Measurements from ENCODE around the gene CTAG2.
"Not testable (repeated sequence)": the region's sequence is repeated elsewhere in the genome, so short reads cannot be mapped to it uniquely, and the experiment has no call there.

Gene CTAG2

GRCh38 chrX:154633661-154634060 lies 19.7 kb downstream of the CTAG2 start:
- not testable (repeated sequence) for H3K4me3 ChIP-seq (ENCODE audit: low read depth, low read length); DNase-seq (ENCODE audit: low read depth)

DNA sequence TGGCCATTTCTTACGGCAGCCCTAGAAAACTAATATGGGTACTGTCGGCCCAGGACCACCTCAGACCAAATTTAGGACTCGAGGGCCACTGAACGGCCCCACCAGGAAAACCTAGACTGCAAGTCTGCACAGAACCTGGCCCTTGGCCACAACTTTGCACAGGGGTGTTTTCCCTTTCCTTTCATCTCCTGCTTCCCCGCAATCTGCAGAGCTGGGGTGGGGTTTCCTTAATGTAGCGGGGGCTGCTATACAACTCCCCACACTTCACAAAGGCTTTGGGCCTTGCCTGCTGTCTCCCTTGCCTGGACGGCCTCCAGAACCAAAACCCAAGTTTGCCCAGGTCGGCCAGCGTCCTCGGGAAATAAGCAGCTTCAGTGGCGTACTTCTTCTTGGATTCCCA lies 22.4 kb downstream of the CTAG2 start:
- not testable (repeated sequence) for DNase-seq (ENCODE audit: low read depth); H3K4me3 ChIP-seq (ENCODE audit: low read depth, low read length)

DNA sequence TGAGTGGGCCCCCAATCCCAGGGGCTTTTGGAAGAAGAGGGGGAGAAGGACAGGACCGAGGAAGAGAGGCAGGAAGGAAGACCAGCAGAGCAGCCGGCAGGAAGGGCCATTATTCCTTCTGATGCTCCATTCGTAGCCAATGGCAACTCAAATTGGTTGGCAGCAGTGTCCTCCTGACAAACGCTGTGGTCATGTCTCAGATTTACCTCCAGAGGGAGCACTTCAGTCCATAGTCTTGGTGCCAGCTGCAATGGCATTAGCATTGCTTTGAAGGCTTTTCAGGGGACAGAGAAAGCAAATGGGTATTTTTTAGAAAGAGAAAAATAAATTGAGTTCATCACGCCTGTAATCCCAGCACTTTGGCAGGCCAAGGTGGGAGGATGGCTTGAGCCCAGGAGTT lies 24.4 kb downstream of the CTAG2 start:
- DNase-seq (ENCODE audit: low read depth) = not testable (repeated sequence)

GRCh38 chrX:154620767-154621414 lies 32.5 kb downstream of the CTAG2 start:
- DNase-seq (ENCODE audit: low read depth); H3K4me3 ChIP-seq (ENCODE audit: low read depth, low read length): not testable (repeated sequence)

More for the DNA sequence above, 24.4 kb downstream of the CTAG2 start:
- not testable (repeated sequence) for H3K4me3 ChIP-seq (ENCODE audit: low read depth, low read length)

- H3K4me3 ChIP-seq (ENCODE audit: low read depth, low read length); DNase-seq (ENCODE audit: low read depth): not testable (repeated sequence)
These were observed 34.2 kb downstream of the CTAG2 start, which contains the start of gene CTAG1B for GRCh38 chrX:154619182-154619581. Gene CTAG1B (minus strand): TSS chrX:154619282. CDS start chrX:154619218, 64 bp downstream.

DNA sequence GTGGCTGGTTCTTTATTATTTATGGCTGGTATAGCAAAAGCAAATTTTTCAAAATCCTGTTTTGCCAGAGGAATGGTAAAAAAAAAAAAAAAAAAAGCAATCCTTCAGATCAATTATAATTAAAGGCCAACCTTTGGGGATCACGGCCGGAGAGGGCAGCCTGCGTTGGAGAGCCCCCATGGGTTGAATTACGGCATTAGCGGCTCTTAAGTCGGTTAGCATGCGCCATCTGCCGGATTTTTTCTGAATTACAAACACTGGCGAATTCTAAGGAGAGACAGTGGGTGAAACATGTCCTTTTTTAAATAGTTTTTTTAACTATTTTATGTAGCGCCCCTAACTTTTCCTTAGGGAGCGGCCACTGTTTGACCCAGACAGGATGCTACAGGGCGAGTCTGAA lies 39.8 kb downstream of the CTAG2 start:
- not testable (repeated sequence) for H3K4me3 ChIP-seq (ENCODE audit: low read depth, low read length); DNase-seq (ENCODE audit: low read depth)

GRCh38 chrX:154611146-154611545 lies 42.2 kb downstream of the CTAG2 start:
- H3K4me3 ChIP-seq (ENCODE audit: low read depth, low read length); DNase-seq (ENCODE audit: low read depth): not testable (repeated sequence)

DNA sequence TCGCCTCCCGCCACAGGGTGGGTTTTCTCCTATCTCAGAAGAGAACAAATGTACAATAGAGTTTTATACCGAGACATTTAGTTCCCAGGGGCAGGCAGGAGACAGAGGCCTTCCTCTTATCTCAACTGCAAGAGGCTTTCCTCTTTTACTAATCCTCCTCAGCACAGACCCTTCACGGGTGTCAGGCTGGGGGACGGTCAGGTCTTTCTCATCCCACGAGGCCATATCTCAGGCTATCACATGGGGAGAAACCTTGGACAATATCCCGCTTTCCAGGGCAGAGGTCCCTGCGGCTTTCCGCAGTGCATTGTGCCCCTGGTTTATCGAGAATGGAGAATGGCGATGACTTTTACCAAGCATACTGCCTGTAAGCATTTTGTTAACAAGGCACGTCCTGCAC lies 44.6 kb downstream of the CTAG2 start:
- H3K4me3 ChIP-seq (ENCODE audit: low read depth, low read length) = not testable (repeated sequence)

GRCh38 chrX:154607976-154608375 lies 45.4 kb downstream of the CTAG2 start:
- H3K4me3 ChIP-seq (ENCODE audit: low read depth, low read length); DNase-seq (ENCODE audit: low read depth): not testable (repeated sequence)

More for the DNA sequence above, 44.6 kb downstream of the CTAG2 start:
- not testable (repeated sequence) for DNase-seq (ENCODE audit: low read depth)

- no peak for DNase-seq (ENCODE audit: low read depth)
- TF ChIP-seq, protein P1, sequence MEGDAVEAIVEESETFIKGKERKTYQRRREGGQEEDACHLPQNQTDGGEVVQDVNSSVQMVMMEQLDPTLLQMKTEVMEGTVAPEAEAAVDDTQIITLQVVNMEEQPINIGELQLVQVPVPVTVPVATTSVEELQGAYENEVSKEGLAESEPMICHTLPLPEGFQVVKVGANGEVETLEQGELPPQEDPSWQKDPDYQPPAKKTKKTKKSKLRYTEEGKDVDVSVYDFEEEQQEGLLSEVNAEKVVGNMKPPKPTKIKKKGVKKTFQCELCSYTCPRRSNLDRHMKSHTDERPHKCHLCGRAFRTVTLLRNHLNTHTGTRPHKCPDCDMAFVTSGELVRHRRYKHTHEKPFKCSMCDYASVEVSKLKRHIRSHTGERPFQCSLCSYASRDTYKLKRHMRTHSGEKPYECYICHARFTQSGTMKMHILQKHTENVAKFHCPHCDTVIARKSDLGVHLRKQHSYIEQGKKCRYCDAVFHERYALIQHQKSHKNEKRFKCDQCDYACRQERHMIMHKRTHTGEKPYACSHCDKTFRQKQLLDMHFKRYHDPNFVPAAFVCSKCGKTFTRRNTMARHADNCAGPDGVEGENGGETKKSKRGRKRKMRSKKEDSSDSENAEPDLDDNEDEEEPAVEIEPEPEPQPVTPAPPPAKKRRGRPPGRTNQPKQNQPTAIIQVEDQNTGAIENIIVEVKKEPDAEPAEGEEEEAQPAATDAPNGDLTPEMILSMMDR (IDR thresholded peaks at IDR 0.05; ENCODE audit: insufficient read depth, low read depth, low read length, missing control alignments) = no peak
- H3K4me3 ChIP-seq (ENCODE audit: low read depth, low read length) = no peak overlapping the region
These were observed 46.0 kb downstream of the CTAG2 start for GRCh38 chrX:154607370-154607769.

DNA sequence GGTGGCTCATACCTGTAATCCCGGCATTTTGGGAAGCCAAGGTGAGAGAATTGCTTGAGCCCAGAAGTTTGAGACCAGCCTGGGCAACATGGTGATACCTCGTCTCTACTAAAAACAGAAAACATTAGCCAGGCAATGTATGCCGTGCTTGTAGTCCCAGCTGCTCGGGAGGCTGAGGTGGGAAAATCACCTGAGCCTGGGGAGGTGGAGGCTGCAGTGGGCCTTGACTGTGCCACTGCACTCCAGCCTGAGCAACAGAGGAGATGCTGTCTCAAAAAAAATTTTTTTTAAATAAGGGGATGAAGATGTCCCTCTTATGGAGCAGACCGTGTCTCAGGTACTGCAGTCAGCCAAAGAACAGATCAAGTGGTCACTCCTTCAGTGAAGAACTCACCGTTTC lies 47.8 kb downstream of the CTAG2 start:
- no peak overlapping the region for H3K4me3 ChIP-seq (ENCODE audit: low read depth, low read length)
- DNase-seq (ENCODE audit: low read depth) = no peak
- TF ChIP-seq, protein P1 (IDR thresholded peaks at IDR 0.05; ENCODE audit: insufficient read depth, low read depth, low read length, missing control alignments) = no peak

- no peak for DNase-seq (ENCODE audit: low read depth)
- no peak overlapping the region for H3K4me3 ChIP-seq (ENCODE audit: low read depth, low read length)
- TF ChIP-seq, protein P1 (IDR thresholded peaks at IDR 0.05; ENCODE audit: insufficient read depth, low read depth, low read length, missing control alignments) = no peak
These were observed 49.6 kb downstream of the CTAG2 start for GRCh38 chrX:154603438-154604430.

Data from GM12865 (cell line).